ENCODE data around the gene OSGEPL1. TPM values are rescaled to one million over a fixed set of nuclear protein-coding genes. Genes with fewer than 3 reads are reported as not detected.
A peak's percentile ranks its signal among the peaks of the same experiment; 100 is the strongest.
"Not testable (repeated sequence)": the region's sequence is repeated elsewhere in the genome, so short reads cannot be mapped to it uniquely, and the experiment has no call there.

Gene OSGEPL1
- 6.2 TPM for total RNA-seq

- DNase-seq (ENCODE audit: low spot score) (peak; percentile 95), ATAC-seq (peak; percentile 98)
- intact Hi-C loops (cut with DNase I): no loop called here
These were observed at the start of gene OSGEPL1 for GRCh38 chr2:189762551-189763298. TSS of gene OSGEPL1 (minus strand) at chr2:189762792. CDS start at chr2:189761640, 1,152 bp downstream.

- intact Hi-C loops (cut with DNase I): no loop called here
- ATAC-seq (no peak), DNase-seq (ENCODE audit: low spot score) (no peak)
These were observed 40.8 kb upstream of the OSGEPL1 start for GRCh38 chr2:189803431-189803830.

GRCh38 chr2:189802396-189802912 lies 39.9 kb upstream of the OSGEPL1 start:
- no peak for ATAC-seq
- intact Hi-C loops (cut with DNase I): no loop called here
- DNase-seq (ENCODE audit: low spot score): no peak

- DNase-seq (ENCODE audit: low spot score) (no peak), ATAC-seq (no peak)
- intact Hi-C loops (cut with DNase I): no loop called here
These were observed 36.9 kb upstream of the OSGEPL1 start for GRCh38 chr2:189799531-189799930.

GRCh38 chr2:189799030-189799331 lies 36.4 kb upstream of the OSGEPL1 start:
- intact Hi-C loops (cut with DNase I): no loop called here
- no peak for DNase-seq (ENCODE audit: low spot score)
- ATAC-seq: no peak

GRCh38 chr2:189798312-189799029 lies 35.9 kb upstream of the OSGEPL1 start:
- DNase-seq (ENCODE audit: low spot score) (no peak), ATAC-seq (peak; percentile 63)
- intact Hi-C loops (cut with DNase I): no loop called here

- DNase-seq (ENCODE audit: low spot score): no peak
- ATAC-seq: no peak
- intact Hi-C loops (cut with DNase I): no loop called here
These were observed 35.3 kb upstream of the OSGEPL1 start for GRCh38 chr2:189797902-189798301.

GRCh38 chr2:189794310-189794709 lies 31.7 kb upstream of the OSGEPL1 start:
- intact Hi-C loops (cut with DNase I): no loop called here
- ATAC-seq: no peak
- no peak for DNase-seq (ENCODE audit: low spot score)

GRCh38 chr2:189791338-189792042 lies 28.9 kb upstream of the OSGEPL1 start:
- ATAC-seq (no peak), DNase-seq (ENCODE audit: low spot score) (no peak)
- intact Hi-C loops (cut with DNase I): no loop called here

- intact Hi-C loops (cut with DNase I): no loop called here
- ATAC-seq (peak; percentile 99), DNase-seq (ENCODE audit: low spot score) (peak; percentile 96)
These were observed 21.6 kb upstream of the OSGEPL1 start, which contains the start of the genes ORMDL1 and PMS1 for GRCh38 chr2:189783927-189784867. TSS of gene ORMDL1 (minus strand) at chr2:189784339. CDS start at chr2:189782595, 1,744 bp downstream. TSS of gene PMS1 (plus strand) at chr2:189784450. CDS start at chr2:189791810, 7,360 bp downstream.

- ATAC-seq (peak; percentile 16), DNase-seq (ENCODE audit: low spot score) (no peak)
- intact Hi-C loops (cut with DNase I): no loop called here
These were observed 20.9 kb upstream of the OSGEPL1 start for GRCh38 chr2:189783451-189783926.

- no peak for ATAC-seq
- no peak for DNase-seq (ENCODE audit: low spot score)
- intact Hi-C loops (cut with DNase I): no loop called here
These were observed 19.7 kb upstream of the OSGEPL1 start for GRCh38 chr2:189782221-189782671.

GRCh38 chr2:189772212-189772611 lies 9.6 kb upstream of the OSGEPL1 start:
- DNase-seq (ENCODE audit: low spot score): no peak
- intact Hi-C loops (cut with DNase I): no loop called here
- no peak for ATAC-seq

GRCh38 chr2:189770590-189771322 lies 8.2 kb upstream of the OSGEPL1 start:
- intact Hi-C loops (cut with DNase I): no loop called here
- ATAC-seq: no peak

GRCh38 chr2:189763908-189764661 lies 1.5 kb upstream of the OSGEPL1 start:
- intact Hi-C loops (cut with DNase I): no loop called here
- no peak for DNase-seq (ENCODE audit: low spot score)
- no peak for ATAC-seq

More at GRCh38 chr2:189770590-189771322, 8.2 kb upstream of the OSGEPL1 start:
- DNase-seq (ENCODE audit: low spot score): no peak

GRCh38 chr2:189762229-189762550 lies 402 bp downstream of the OSGEPL1 start:
- no peak for DNase-seq (ENCODE audit: low spot score)
- intact Hi-C loops (cut with DNase I): no loop called here
- no peak for ATAC-seq

GRCh38 chr2:189760154-189760553 lies 2.4 kb downstream of the OSGEPL1 start:
- intact Hi-C loops (cut with DNase I); ATAC-seq; DNase-seq (ENCODE audit: low spot score): not testable (repeated sequence)
